Right lobe of liver (tissue), 4 donors: ENCODE measurements around the gene GPR148.

ENCODE experiments used
- CTCF ChIP-seq, 4 donors: fragments of 200-600 bp in 3 of 4; fragments of 450-650 bp in 1 of 4; IDR thresholded peaks; one replicate each; pipeline versions ENCODE4 v1.5.1 to v1.8.0; 2016 to 2022; ENCODE audit warnings: antibody characterized with exemption in 4 of 4, mild to moderate bottlenecking in 2 of 4
- POLR2A ChIP-seq: fragments of 450-650 bp; IDR thresholded peaks from one replicate; pipeline ENCODE4 v1.6.1; 2017; ENCODE audit warnings: antibody characterized with exemption, mild to moderate bottlenecking
- donor health status: DM: no; HTN: no; CAD: no.
- donor health status: DM: no; HTN: no; CAD: no.
- donor health status: DM: no; HTN: yes; CAD: no.

GRCh38 chr2:130756874-130757668 lies 28.2 kb downstream of the GPR148 start:
- TF ChIP-seq CTCF (IDR thresholded peaks at IDR 0.05) = no peak
- TF ChIP-seq POLR2A = no peak
